GM21360 (cell line): ENCODE data around the gene VPS16.

ENCODE experiments used
- ATAC-seq: cut with Tn5 transposase; IDR thresholded peaks from one replicate; pipeline ENCODE4 v1.9.1; 2021; ENCODE audit warnings: mild to moderate bottlenecking, moderate library complexity; ENCODE audit not compliant: unreplicated experiment

The VPS16 gene

GRCh38 chr20:2840138-2840966 is at the start of gene VPS16, which contains the start of gene PCED1A:
Gene VPS16 (plus strand): TSS chr20:2840745. CDS start chr20:2840775, 30 bp downstream.
Gene PCED1A (minus strand): TSS chr20:2840655. CDS start chr20:2839912, 743 bp downstream.
- peak; percentile 92 for ATAC-seq

GRCh38 chr20:2793471-2793870 is 47.1 kb upstream of the VPS16 start:
- no peak for ATAC-seq

DNA sequence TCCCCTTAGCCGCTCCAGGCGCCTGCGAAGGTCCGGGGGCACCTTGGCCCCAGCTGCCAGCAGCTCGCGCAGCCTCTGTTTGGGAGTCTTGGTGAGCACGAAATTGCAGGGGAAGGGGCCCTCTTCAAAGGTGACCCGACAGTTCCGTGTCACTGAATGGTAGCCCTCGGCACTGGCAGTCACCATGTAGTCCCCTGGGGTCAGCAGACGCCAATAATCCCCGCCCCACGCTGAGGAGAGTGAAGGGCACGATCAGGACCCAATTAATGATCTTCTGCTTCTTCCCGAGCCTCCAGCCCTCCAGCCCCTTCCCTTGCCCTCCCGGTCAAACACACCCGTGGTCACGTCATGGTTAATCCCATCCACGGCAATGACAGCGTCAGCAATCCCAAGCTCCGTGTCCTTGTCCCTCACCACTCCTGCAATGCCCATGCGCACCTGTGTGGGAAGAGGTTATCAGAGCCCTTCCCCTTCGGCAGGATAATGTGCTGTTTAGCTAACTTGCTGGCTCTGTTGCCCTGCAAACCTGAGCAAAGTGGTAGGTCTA is 46.3 kb upstream of the VPS16 start:
- ATAC-seq: no peak

DNA sequence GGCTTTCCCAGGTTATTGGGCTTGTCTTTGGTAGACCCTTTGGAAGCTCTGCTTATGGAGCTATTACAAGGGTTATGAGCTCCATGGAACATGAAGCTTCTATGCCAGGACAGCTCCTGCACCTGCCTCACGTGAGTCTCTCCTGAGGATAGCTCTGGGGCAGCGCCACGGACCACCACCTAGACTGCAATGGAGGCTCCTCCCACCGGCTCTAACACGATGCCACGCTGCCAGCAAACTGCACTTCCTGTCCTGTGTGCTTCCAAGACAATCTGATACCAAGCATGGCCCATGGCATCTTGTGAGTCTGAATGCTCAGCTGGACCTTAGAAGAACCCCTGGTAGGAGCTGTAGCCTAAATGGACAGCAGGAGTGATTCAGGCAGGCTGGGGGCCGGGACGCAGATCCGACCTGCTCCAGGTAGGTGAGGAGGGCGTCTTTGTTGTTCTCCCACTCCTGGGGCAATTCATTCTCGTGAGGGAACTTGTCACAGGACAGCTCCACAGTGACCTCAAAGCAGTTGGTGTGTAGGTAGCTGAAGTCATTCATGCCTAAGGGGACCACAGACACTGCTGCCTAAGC is 45.6 kb upstream of the VPS16 start:
- ATAC-seq: no peak

GRCh38 chr20:2795451-2795850 is 45.1 kb upstream of the VPS16 start:
- no peak for ATAC-seq

- ATAC-seq: no peak
Measured at GRCh38 chr20:2796011-2796660, 44.4 kb upstream of the VPS16 start.

GRCh38 chr20:2797136-2797983 is 43.2 kb upstream of the VPS16 start:
- ATAC-seq: no peak

- ATAC-seq: no peak
Measured at GRCh38 chr20:2798095-2798805, 42.3 kb upstream of the VPS16 start.

DNA sequence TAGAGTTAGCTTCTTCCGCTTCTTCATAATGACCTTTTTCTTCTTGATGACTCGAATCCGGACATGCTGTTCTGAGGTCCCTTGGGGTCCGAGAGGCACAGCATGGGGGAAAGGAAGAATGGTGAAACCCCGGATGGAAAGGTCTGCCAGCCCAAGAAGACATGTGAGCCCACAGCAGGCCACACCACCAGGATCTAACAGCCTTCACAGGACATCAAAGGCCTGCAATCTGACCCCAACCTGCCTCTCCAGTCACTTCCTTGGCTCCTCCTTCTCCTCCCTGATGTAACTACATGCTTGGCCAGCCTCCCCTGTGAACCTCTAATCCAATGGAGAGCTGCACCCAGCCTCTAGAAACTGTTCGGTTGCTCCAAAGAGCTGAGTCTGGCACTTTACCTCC is 41.7 kb upstream of the VPS16 start:
- ATAC-seq: no peak

GRCh38 chr20:2799271-2799670 is 41.3 kb upstream of the VPS16 start:
- ATAC-seq: no peak

GRCh38 chr20:2799688-2800520 is 40.6 kb upstream of the VPS16 start:
- ATAC-seq: no peak

DNA sequence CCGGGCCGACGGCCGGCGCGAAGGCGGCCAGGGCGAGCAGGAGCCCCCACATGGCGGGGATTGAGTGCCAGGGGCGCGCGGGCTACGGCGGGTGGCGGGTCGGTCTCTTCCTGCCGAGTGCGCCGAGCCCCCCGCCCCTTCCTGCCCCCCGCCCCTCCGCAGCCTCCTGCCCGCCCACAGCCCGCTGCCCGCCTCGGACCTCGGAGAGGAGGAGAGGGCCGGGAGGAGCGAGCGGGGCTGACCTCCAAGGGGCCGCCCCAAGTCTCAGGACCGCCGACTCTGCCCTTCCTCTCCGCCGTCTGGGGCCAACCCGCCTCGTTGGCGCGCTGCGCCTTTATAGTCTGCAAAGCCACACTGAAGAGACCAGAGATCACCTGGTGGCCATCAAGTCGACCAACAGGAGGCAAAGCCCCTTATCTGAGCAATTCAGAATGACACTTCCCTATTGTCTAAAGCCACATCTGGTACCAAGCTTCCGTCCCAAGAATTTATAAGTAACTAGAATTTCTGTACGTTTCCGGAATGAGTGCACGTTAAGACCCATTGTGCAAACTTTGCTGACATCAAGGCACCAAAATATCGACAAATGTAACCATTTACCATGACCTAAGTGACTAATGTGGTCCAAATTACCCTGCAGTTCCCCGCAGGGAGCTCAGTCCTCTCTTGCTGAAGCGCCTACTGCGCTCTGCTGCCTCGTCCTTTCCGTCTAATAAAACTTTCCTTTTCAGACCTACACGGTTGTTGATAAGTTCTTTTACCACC is 39.8 kb upstream of the VPS16 start, which contains the start of gene CPXM1:
CPXM1 (minus strand) TSS at position 107 of the 765 bp plus-strand sequence; CDS start at position 52, 55 bp downstream.
- no peak for ATAC-seq

DNA sequence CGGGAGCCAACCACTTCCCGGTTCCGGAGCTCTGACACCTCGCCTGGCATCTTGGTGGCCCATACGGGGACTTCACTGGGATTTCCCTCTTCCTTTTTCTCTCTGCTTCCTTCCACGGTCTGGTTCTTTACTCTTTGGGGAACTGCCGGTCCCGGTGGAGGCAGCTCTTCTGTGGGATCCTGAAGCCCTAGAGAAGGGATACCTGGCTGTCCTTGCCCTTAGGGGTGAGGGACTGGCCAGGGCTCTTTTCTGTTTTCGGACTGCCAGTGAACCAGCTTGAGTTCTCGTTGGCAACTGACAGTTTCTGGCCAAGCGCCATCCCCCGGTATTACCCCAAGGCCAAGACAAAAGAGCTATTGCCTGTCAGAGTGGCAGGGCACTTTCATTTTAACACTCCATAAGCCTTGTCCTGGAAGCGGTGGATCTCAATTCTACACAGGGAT is 39.2 kb upstream of the VPS16 start:
- no peak for ATAC-seq

GRCh38 chr20:2804041-2804828 is 36.3 kb upstream of the VPS16 start:
- no peak for ATAC-seq

- ATAC-seq: no peak
Measured at GRCh38 chr20:2804852-2805688, 35.5 kb upstream of the VPS16 start.

- no peak for ATAC-seq
Measured at GRCh38 chr20:2805689-2806350, 34.7 kb upstream of the VPS16 start.
